IMR-90 (cell line): ENCODE results near the gene LGALS3. TPM values are rescaled to one million over a fixed set of nuclear protein-coding genes. Genes with fewer than 3 reads are reported as not detected.

ENCODE experiments used
- ATAC-seq: fragments of 200-7000 bp; cut with Tn5 transposase; 2 replicates; pipeline ENCODE4 v1.9.1; 2020; ENCODE audit warnings: low read depth, mild to moderate bottlenecking, moderate library complexity
- BruUV-seq: library from RNA; stranded (reverse); fragments of 400-500 nt; replicated peaks from 2 replicates; lab custom pipeline; 2021; lab: Mats Ljungman, UMichigan
- CTCF ChIA-PET: fragments of 300-600 bp; formaldehyde crosslinking; extraction: SDS; loops from one replicate; lab custom pipeline; 2021; ENCODE audit warnings: antibody characterized with exemption; lab: Yijun Ruan, JAX
- POLR2A ChIA-PET: fragments of 300-600 bp; sonication (Branson Sonifier 250); formaldehyde crosslinking; loops from one replicate; lab custom pipeline; 2022; ENCODE audit warnings: antibody characterized with exemption; ENCODE audit not compliant: unreplicated experiment; lab: Charles Lee
- DNase-seq: peaks from one replicate; pipeline ENCODE4 v3.0.0; 2013
- H2AFZ ChIP-seq: replicated peaks from 2 replicates; pipeline ENCODE3; 2013; ENCODE audit warnings: low read length, mild to moderate bottlenecking; ENCODE audit not compliant: poor library complexity
- H2AK5ac ChIP-seq: 2 replicates; pipeline ENCODE4 v1.6.1; 2013; ENCODE audit warnings: low read depth, low read length, inconsistent platforms
- H2AK9ac ChIP-seq: replicated peaks from 2 replicates; pipeline ENCODE3; 2013; ENCODE audit warnings: mild to moderate bottlenecking, low read depth, low read length, moderate library complexity; ENCODE audit not compliant: poor library complexity
- H2BK120ac ChIP-seq: 2 replicates; pipeline ENCODE4 v1.6.1; 2013; ENCODE audit warnings: low read depth, low read length, inconsistent platforms
- H2BK15ac ChIP-seq: 3 replicates; pipeline ENCODE4 v1.6.1; 2013; ENCODE audit warnings: low read depth, low read length, inconsistent platforms
- H2BK20ac ChIP-seq: 2 replicates; pipeline ENCODE4 v1.6.1; 2013; ENCODE audit warnings: low read depth, mild to moderate bottlenecking, inconsistent platforms, low read length, moderate library complexity
- H2BK5ac ChIP-seq: 2 replicates; pipeline ENCODE4 v1.6.1; 2013; ENCODE audit warnings: mild to moderate bottlenecking, low read depth, low read length, inconsistent platforms; ENCODE audit not compliant: poor library complexity, severe bottlenecking
- H3K14ac ChIP-seq: replicated peaks from 2 replicates; pipeline ENCODE4 v1.6.1; 2013; ENCODE audit warnings: low read depth, low read length, inconsistent platforms
- H3K18ac ChIP-seq: 2 replicates; pipeline ENCODE4 v1.6.1; 2013; ENCODE audit warnings: low read depth, low read length, control low read depth
- H3K23ac ChIP-seq: 2 replicates; pipeline ENCODE4 v1.6.1; 2013; ENCODE audit warnings: low read depth, low read length, inconsistent platforms
- H3K27ac ChIP-seq: 2 replicates; pipeline ENCODE4 v1.5.1; 2013; ENCODE audit warnings: mild to moderate bottlenecking, control low read depth, low read length; ENCODE audit not compliant: insufficient read depth
- H3K27me3 ChIP-seq: 2 replicates; pipeline ENCODE4 v1.6.1; 2013; ENCODE audit warnings: low read length; ENCODE audit not compliant: control insufficient read depth, insufficient read depth
- H3K36me3 ChIP-seq: 2 replicates; pipeline ENCODE4 v1.6.1; 2013; ENCODE audit warnings: low read length, mixed read lengths; ENCODE audit not compliant: control insufficient read depth, insufficient read depth
- H3K4ac ChIP-seq: 2 replicates; pipeline ENCODE4 v1.6.1; 2013; ENCODE audit warnings: low read depth, low read length, inconsistent platforms
- H3K4me1 ChIP-seq: 2 replicates; pipeline ENCODE4 v1.6.1; 2013; ENCODE audit warnings: low read length, mixed read lengths; ENCODE audit not compliant: control insufficient read depth, insufficient read depth
- H3K4me2 ChIP-seq: 2 replicates; pipeline ENCODE4 v1.6.1; 2013; ENCODE audit warnings: low read depth, mild to moderate bottlenecking, control low read depth, low read length, moderate library complexity
- H3K4me3 ChIP-seq: 2 replicates; pipeline ENCODE4 v1.5.1; 2013; ENCODE audit warnings: low read depth, mild to moderate bottlenecking, control low read depth, low read length, moderate library complexity; ENCODE audit not compliant: insufficient read depth
- H3K56ac ChIP-seq: 2 replicates; pipeline ENCODE4 v1.6.1; 2013; ENCODE audit warnings: low read length, inconsistent platforms; ENCODE audit not compliant: insufficient read depth; ENCODE audit errors: extremely low read depth
- H3K79me1 ChIP-seq, 2 experiments: 2 replicates each; pipeline ENCODE4 v1.6.1; 2013; ENCODE audit warnings: low read length in 2 of 2, inconsistent platforms in 1 of 2, low read depth in 1 of 2
- H3K9ac ChIP-seq: 2 replicates; pipeline ENCODE4 v1.6.1; 2013; ENCODE audit warnings: low read depth, low read length, control low read depth
- H3K9me1 ChIP-seq: 2 replicates; pipeline ENCODE4 v1.6.1; 2013; ENCODE audit warnings: low read length, inconsistent platforms; ENCODE audit not compliant: insufficient read depth
- H3K9me3 ChIP-seq: 2 replicates; pipeline ENCODE4 v1.6.1; 2013; ENCODE audit warnings: low read length; ENCODE audit not compliant: control insufficient read depth, insufficient read depth
- H4K20me1 ChIP-seq: 2 replicates; pipeline ENCODE4 v1.6.1; 2013; ENCODE audit warnings: low read length, inconsistent platforms; ENCODE audit not compliant: insufficient read depth
- H4K5ac ChIP-seq: 2 replicates; pipeline ENCODE4 v1.6.1; 2013; ENCODE audit warnings: mild to moderate bottlenecking, low read depth, low read length, control low read depth
- H4K8ac ChIP-seq, 2 experiments: 2 replicates each; pipeline ENCODE4 v1.6.1; 2013; ENCODE audit warnings: low read depth in 2 of 2, low read length in 2 of 2, control low read depth in 1 of 2, inconsistent platforms in 1 of 2
- H4K91ac ChIP-seq: 2 replicates; pipeline ENCODE4 v1.6.1; 2013; ENCODE audit warnings: low read depth, low read length, inconsistent platforms; ENCODE audit not compliant: insufficient read depth
- CEBPB ChIP-seq: IDR thresholded peaks from 2 replicates; pipeline ENCODE4 v1.6.1; 2012; ENCODE audit warnings: low read depth, low read length, improper control_type of control experiment
- CTCF ChIP-seq: conservative IDR thresholded peaks from 2 replicates; pipeline ENCODE4 v1.5.1; 2012; ENCODE audit warnings: mild to moderate bottlenecking, low read depth, low read length, improper control_type of control experiment
- ELK1 ChIP-seq: fragments of 150-350 bp; IDR thresholded peaks from 2 replicates; pipeline ENCODE4 v1.6.1; 2016; ENCODE audit warnings: low read depth, mild to moderate bottlenecking, low read length, moderate library complexity, borderline replicate concordance
- FOS ChIP-seq: fragments of 150-350 bp; IDR thresholded peaks from 2 replicates; pipeline ENCODE4 v1.6.1; 2016; ENCODE audit warnings: low read depth, low read length
- MAFK ChIP-seq: IDR thresholded peaks from 2 replicates; pipeline ENCODE4 v1.6.1; 2012; ENCODE audit warnings: low read depth, low read length, improper control_type of control experiment
- MXI1 ChIP-seq: IDR thresholded peaks from 2 replicates; pipeline ENCODE4 v1.6.1; 2012; ENCODE audit warnings: low read depth, mild to moderate bottlenecking, low read length, moderate library complexity, borderline replicate concordance
- NFE2L2 ChIP-seq: fragments of 150-350 bp; IDR thresholded peaks from 2 replicates; pipeline ENCODE4 v1.6.1; 2016; ENCODE audit warnings: low read depth, mild to moderate bottlenecking, low read length
- POLR2A ChIP-seq: IDR thresholded peaks from 2 replicates; pipeline ENCODE4 v1.6.1; 2012; ENCODE audit warnings: mild to moderate bottlenecking, low read depth, low read length
- RCOR1 ChIP-seq: IDR thresholded peaks from 2 replicates; pipeline ENCODE4 v1.6.1; 2012; ENCODE audit warnings: mild to moderate bottlenecking, low read length, improper control_type of control experiment; ENCODE audit not compliant: insufficient replicate concordance
- SMC3 ChIP-seq: fragments of 150-350 bp; IDR thresholded peaks from 2 replicates; pipeline ENCODE4 v1.6.1; 2016; ENCODE audit warnings: low read depth, mild to moderate bottlenecking, antibody characterized with exemption, low read length, moderate library complexity
- USF2 ChIP-seq: fragments of 150-350 bp; IDR thresholded peaks from 2 replicates; pipeline ENCODE4 v1.6.1; 2017; ENCODE audit warnings: mild to moderate bottlenecking, antibody characterized with exemption, low read length, low read depth
- WGBS, 2 experiments: methylation state at CpG; one replicate each; pipeline versions ENCODE4 v1.1.5 to v1.1.7; 2013; ENCODE audit warnings: missing lambda C conversion rate in 2 of 2; ENCODE audit not compliant: insufficient read length in 1 of 2; ENCODE audit errors: extremely low coverage in 2 of 2; 5-methylcytosine and 5-hydroxymethylcytosine counted together
- dilution Hi-C: fragments of 300-500 bp; cut with HindIII; formaldehyde crosslinking; loops from one replicate; pipeline ENCODE4 v1.14.3; 2018; ENCODE audit warnings: low sequenced_read_pairs; ENCODE audit not compliant: unreplicated experiment
- in situ Hi-C: fragments of 300-500 bp; cut with MboI; formaldehyde crosslinking; loops from 3 replicates; pipeline ENCODE4 v1.14.3; 2019; ENCODE audit warnings: low sequenced_read_pairs, inconsistent platforms, mixed read lengths
- intact Hi-C: fragments of 100-400 bp; cut with micrococcal nuclease; formaldehyde crosslinking; loops from 2 replicates; pipeline ENCODE4 v1.10.0; 2022
- polyA plus RNA-seq, 3 experiments: library from polyadenylated mRNA; depleted of rRNA; stranded (reverse); fragments of >200 nt; gene quantifications; 2 replicates each; pipeline ENCODE4 v1.2.3, GENCODE V29; 2012; ENCODE audit warnings: low replicate concordance in 1 of 3
- total RNA-seq: library from RNA; depleted of rRNA; stranded (reverse); fragments of >200 nt; gene quantifications from 2 replicates; pipeline ENCODE4 v1.2.3, GENCODE V29; 2012

The LGALS3 gene
- total and polyA plus RNA-seq, 2 of the 4 experiments (the other 2 are of a cell fraction): 84.4 to 171 TPM

- H3K4me2 ChIP-seq: no peak overlapping the region
- H3K27me3 ChIP-seq: no peaks in the 10 kb centered on the region
- H3K23ac ChIP-seq: no peak overlapping the region
- no peak overlapping the region for H3K4me3 ChIP-seq
- no peak overlapping the region; the same call in 1 of the 2 replicates for H3K4ac ChIP-seq
- no peak overlapping the region for H2BK20ac ChIP-seq
- H3K56ac ChIP-seq: no peak overlapping the region
- no peak overlapping the region for H3K27ac ChIP-seq
- H2BK15ac ChIP-seq: 0 out of 3 replicates have a peak overlapping the region, but pooled peaks have one; percentile 6
- DNase-seq (no peak), ATAC-seq (no peak)
- TF ChIP-seq SMC3 (no peak), RCOR1 (no peak), FOS (no peak), ELK1 (no peak), CEBPB (no peak), MXI1 (no peak), CTCF (no peak), NFE2L2 (no peak), USF2 (no peak), POLR2A (no peak), MAFK (no peak)
- no peak overlapping the region for H4K8ac ChIP-seq
- intact Hi-C loops: no loop called here
- H4K91ac ChIP-seq: no peak overlapping the region
- no CpG with 5 or more reads among the region's 5 CpGs for WGBS, 2 experiments
- no peak overlapping the region for H3K14ac ChIP-seq
- in situ Hi-C loops: loop anchor here (5.0 kb wide), 1 partner anchor 34 kb away; no protein-coding TSS in a partner anchor
- H3K79me1 ChIP-seq: 0 out of 4 replicates have a peak, but pooled peaks cover 0 to 4% of the 10 kb centered on the region in 2 experiments
- H3K9me1 ChIP-seq: peaks cover 10% of the 10 kb centered on the region
- ChIA-PET CTCF (interaction anchor here (0.6 to 0.7 kb wide), 2 partner anchors 39 to 63 kb away, joined by 3 read pairs; no protein-coding TSS in a partner anchor), POLR2A (no interaction called here)
- no peak overlapping the region for H2AFZ ChIP-seq
- no peaks in the 10 kb centered on the region for H4K20me1 ChIP-seq
- no peaks in the 10 kb centered on the region for H3K36me3 ChIP-seq
- peak overlapping the region; percentile 54 for H3K18ac ChIP-seq
- no peaks in the 10 kb centered on the region for H3K9me3 ChIP-seq
- H2AK5ac ChIP-seq: peak overlapping the region; percentile 9; the same call in 1 of the 2 replicates
- peak overlapping the region; percentile 14; the same call in 1 of the 2 replicates for H2BK120ac ChIP-seq
- no TSS peak for BruUV-seq
- H4K5ac ChIP-seq: peak overlapping the region; percentile 36; the same call in 1 of the 2 replicates
- H3K9ac ChIP-seq: no peak overlapping the region
- peaks cover 8% of the 10 kb centered on the region for H3K4me1 ChIP-seq
- no peak overlapping the region for H2AK9ac ChIP-seq
- H2BK5ac ChIP-seq: no peak overlapping the region
- dilution Hi-C loops: no loop called here
These were observed 31.0 kb upstream of the LGALS3 start for GRCh38 chr14:55097881-55098560.
